ENCODE data around the gene OSCAR.

OSCAR gene

GRCh38 chr19:54100561-54100960 is at the start of gene OSCAR:
Gene OSCAR, minus strand, starts transcription at chr19:54100803. Its CDS starts 11 bp downstream, at chr19:54100792.
- DNase-seq (ENCODE audit: low read depth), result no peak
- TF ChIP-seq CTCF (conservative IDR thresholded peaks at IDR 0.05; ENCODE audit: low read depth, low read length), result no peak
- H3K4me3 ChIP-seq (ENCODE audit: low read length), result no peak within 1 kb of the TSS

GRCh38 chr19:54149021-54149812 is 48.6 kb upstream of the OSCAR start:
- no peak overlapping the region for H3K4me3 ChIP-seq (ENCODE audit: low read length)

GRCh38 chr19:54148158-54148557 is 47.6 kb upstream of the OSCAR start:
- H3K4me3 ChIP-seq (ENCODE audit: low read length), result no peak overlapping the region
- TF ChIP-seq CTCF (conservative IDR thresholded peaks at IDR 0.05; ENCODE audit: low read depth, low read length), result no peak
- no peak for DNase-seq (ENCODE audit: low read depth)

More at GRCh38 chr19:54149021-54149812, 48.6 kb upstream of the OSCAR start:
- no peak for DNase-seq (ENCODE audit: low read depth)
- TF ChIP-seq CTCF (conservative IDR thresholded peaks at IDR 0.05; ENCODE audit: low read depth, low read length), result no peak

- H3K4me3 ChIP-seq (ENCODE audit: low read length), result no peak overlapping the region
- DNase-seq (ENCODE audit: low read depth), result no peak
- TF ChIP-seq CTCF (conservative IDR thresholded peaks at IDR 0.05; ENCODE audit: low read depth, low read length), result no peak
These were observed 47.1 kb upstream of the OSCAR start for GRCh38 chr19:54147676-54148075.

GRCh38 chr19:54145541-54146158 is 45.0 kb upstream of the OSCAR start:
- no peak overlapping the region for H3K4me3 ChIP-seq (ENCODE audit: low read length)
- TF ChIP-seq CTCF (conservative IDR thresholded peaks at IDR 0.05; ENCODE audit: low read depth, low read length), result no peak
- DNase-seq (ENCODE audit: low read depth), result no peak

- no peak overlapping the region for H3K4me3 ChIP-seq (ENCODE audit: low read length)
- DNase-seq (ENCODE audit: low read depth), result no peak
- TF ChIP-seq CTCF (conservative IDR thresholded peaks at IDR 0.05; ENCODE audit: low read depth, low read length), result no peak
These were observed 41.7 kb upstream of the OSCAR start for GRCh38 chr19:54142166-54142780.

Measured in retinal pigment epithelial cell (primary cell).